ENCODE measurements around the gene STK39. TPM values are rescaled to one million over a fixed set of nuclear protein-coding genes. Genes with fewer than 3 reads are reported as not detected.

The STK39 gene
- total and polyA plus RNA-seq, 2 of the 4 experiments (the other 2 are of a cell fraction) = 11.8 to 16.4 TPM

DNA sequence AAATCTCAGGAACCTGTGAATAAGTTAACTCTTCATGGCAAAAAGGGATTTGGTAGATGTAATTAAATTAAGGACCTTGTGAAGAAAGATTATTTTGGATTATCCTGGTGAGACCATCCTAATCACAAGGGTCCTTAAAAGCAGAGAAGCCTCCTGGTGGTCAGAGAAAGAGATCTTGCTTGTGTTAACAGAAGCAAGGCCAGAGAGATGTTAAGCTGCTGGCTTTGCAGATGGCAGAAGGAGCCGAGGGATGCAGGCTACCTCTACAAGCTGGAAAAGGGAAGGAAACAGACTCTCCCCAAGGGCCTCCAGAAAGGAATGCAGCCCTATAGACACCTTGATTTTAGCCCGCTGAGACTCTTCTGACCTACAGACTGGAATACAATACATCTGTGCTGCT, 197.0 kb downstream of the STK39 start:
- in situ Hi-C loops (cut with MboI; ENCODE audit: low sequenced_read_pairs) (no loop called here), intact Hi-C loops (cut with micrococcal nuclease) (no loop called here), dilution Hi-C loops (cut with HindIII; ENCODE audit: low sequenced_read_pairs, unreplicated experiment) (no loop called here)
- Histone ChIP-seq H4K8ac (ENCODE audit: low read depth in 2 of 2, low read length in 2 of 2) (no peak overlapping the region), H4K91ac (ENCODE audit: insufficient read depth, low read depth, low read length) (no peak overlapping the region), H2BK120ac (ENCODE audit: low read depth, low read length) (no peak overlapping the region), H3K56ac (ENCODE audit: extremely low read depth, insufficient read depth, low read length) (no peak overlapping the region), H3K9ac (ENCODE audit: low read depth, low read length) (no peak overlapping the region), H3K18ac (ENCODE audit: low read depth, low read length) (no peak overlapping the region), H3K9me1 (ENCODE audit: insufficient read depth, low read length) (peaks cover 6% of the 10 kb centered on the region; the same call in 1 of the 2 replicates), H2AFZ (replicated peaks; ENCODE audit: low read length, poor library complexity) (no peak overlapping the region), H3K14ac (replicated peaks; ENCODE audit: low read depth, low read length) (no peak overlapping the region), H2BK5ac (ENCODE audit: low read depth, low read length, poor library complexity, severe bottlenecking) (no peak overlapping the region), H2BK15ac (ENCODE audit: low read depth, low read length) (no peak overlapping the region), H3K36me3 (ENCODE audit: control insufficient read depth, insufficient read depth, low read length) (peaks cover 5% of the 10 kb centered on the region; the same call in 1 of the 2 replicates), H3K4me3 (ENCODE audit: insufficient read depth, low read depth, low read length) (no peak overlapping the region), H3K9me3 (ENCODE audit: control insufficient read depth, insufficient read depth, low read length) (no peaks in the 10 kb centered on the region), H4K5ac (ENCODE audit: low read depth, low read length) (no peak overlapping the region), H3K4me1 (ENCODE audit: control insufficient read depth, insufficient read depth, low read length) (no peaks in the 10 kb centered on the region), H3K4ac (ENCODE audit: low read depth, low read length) (no peak overlapping the region), H2AK9ac (replicated peaks; ENCODE audit: low read depth, low read length, poor library complexity) (no peak overlapping the region), H3K27me3 (ENCODE audit: control insufficient read depth, insufficient read depth, low read length) (no peaks in the 10 kb centered on the region), H4K20me1 (ENCODE audit: insufficient read depth, low read length) (no peaks in the 10 kb centered on the region), H3K79me1 (ENCODE audit: low read depth in 1 of 2, low read length in 2 of 2) (peaks cover 11 to 24% of the 10 kb centered on the region in 2 experiments), H3K27ac (ENCODE audit: insufficient read depth, low read length) (no peak overlapping the region), H3K23ac (ENCODE audit: low read depth, low read length) (no peak overlapping the region), H3K4me2 (ENCODE audit: low read depth, low read length) (no peak overlapping the region), H2AK5ac (ENCODE audit: low read depth, low read length) (no peak overlapping the region), H2BK20ac (ENCODE audit: low read depth, low read length) (no peak overlapping the region)
- no CpG with 5 or more reads among the region's 2 CpGs for WGBS, 2 experiments (ENCODE audit: extremely low coverage in 2 of 2, insufficient read length in 1 of 2)
- ATAC-seq (ENCODE audit: low read depth) (no peak), DNase-seq (no peak)
- CTCF ChIA-PET = interaction anchor here (1.0 kb wide), 1 partner anchor 66 kb away, joined by 3 read pairs; no protein-coding TSS in a partner anchor
- POLR2A ChIA-PET (ENCODE audit: unreplicated experiment) = no interaction called here
- TF ChIP-seq NFE2L2 (IDR thresholded peaks at IDR 0.05; ENCODE audit: low read depth, low read length) = no peak
- TF ChIP-seq RFX5 (IDR thresholded peaks at IDR 0.05; ENCODE audit: low read depth, low read length) = no peak
- no peak for TF ChIP-seq FOS (IDR thresholded peaks at IDR 0.05; ENCODE audit: low read depth, low read length)
- no peak for TF ChIP-seq POLR2A (IDR thresholded peaks at IDR 0.05; ENCODE audit: low read depth, low read length)
- TF ChIP-seq RCOR1 (IDR thresholded peaks at IDR 0.05; ENCODE audit: insufficient replicate concordance, low read length) = no peak
- no peak for TF ChIP-seq MXI1 (IDR thresholded peaks at IDR 0.05; ENCODE audit: borderline replicate concordance, low read depth, low read length)
- TF ChIP-seq, protein P1, sequence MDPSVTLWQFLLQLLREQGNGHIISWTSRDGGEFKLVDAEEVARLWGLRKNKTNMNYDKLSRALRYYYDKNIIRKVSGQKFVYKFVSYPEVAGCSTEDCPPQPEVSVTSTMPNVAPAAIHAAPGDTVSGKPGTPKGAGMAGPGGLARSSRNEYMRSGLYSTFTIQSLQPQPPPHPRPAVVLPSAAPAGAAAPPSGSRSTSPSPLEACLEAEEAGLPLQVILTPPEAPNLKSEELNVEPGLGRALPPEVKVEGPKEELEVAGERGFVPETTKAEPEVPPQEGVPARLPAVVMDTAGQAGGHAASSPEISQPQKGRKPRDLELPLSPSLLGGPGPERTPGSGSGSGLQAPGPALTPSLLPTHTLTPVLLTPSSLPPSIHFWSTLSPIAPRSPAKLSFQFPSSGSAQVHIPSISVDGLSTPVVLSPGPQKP (IDR thresholded peaks at IDR 0.05; ENCODE audit: borderline replicate concordance, low read depth, low read length) = no peak
- TF ChIP-seq, protein P2, sequence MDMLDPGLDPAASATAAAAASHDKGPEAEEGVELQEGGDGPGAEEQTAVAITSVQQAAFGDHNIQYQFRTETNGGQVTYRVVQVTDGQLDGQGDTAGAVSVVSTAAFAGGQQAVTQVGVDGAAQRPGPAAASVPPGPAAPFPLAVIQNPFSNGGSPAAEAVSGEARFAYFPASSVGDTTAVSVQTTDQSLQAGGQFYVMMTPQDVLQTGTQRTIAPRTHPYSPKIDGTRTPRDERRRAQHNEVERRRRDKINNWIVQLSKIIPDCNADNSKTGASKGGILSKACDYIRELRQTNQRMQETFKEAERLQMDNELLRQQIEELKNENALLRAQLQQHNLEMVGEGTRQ (IDR thresholded peaks at IDR 0.05; ENCODE audit: low read depth, low read length) = no peak
- no peak for TF ChIP-seq MAFK (IDR thresholded peaks at IDR 0.05; ENCODE audit: low read depth, low read length)
- no peak for TF ChIP-seq RAD21 (IDR thresholded peaks at IDR 0.05; ENCODE audit: low read length)
- TF ChIP-seq CEBPB (IDR thresholded peaks at IDR 0.05; ENCODE audit: low read depth, low read length) = no peak
- no peak for TF ChIP-seq CHD1 (IDR thresholded peaks at IDR 0.05; ENCODE audit: low read depth, low read length)
- no peak for TF ChIP-seq BHLHE40 (IDR thresholded peaks at IDR 0.05; ENCODE audit: low read depth, low read length)
- no peak for TF ChIP-seq MAZ (IDR thresholded peaks at IDR 0.05; ENCODE audit: borderline replicate concordance, low read depth, low read length)
- TF ChIP-seq SMC3 (IDR thresholded peaks at IDR 0.05; ENCODE audit: low read depth, low read length) = no peak
- TF ChIP-seq, protein P3, sequence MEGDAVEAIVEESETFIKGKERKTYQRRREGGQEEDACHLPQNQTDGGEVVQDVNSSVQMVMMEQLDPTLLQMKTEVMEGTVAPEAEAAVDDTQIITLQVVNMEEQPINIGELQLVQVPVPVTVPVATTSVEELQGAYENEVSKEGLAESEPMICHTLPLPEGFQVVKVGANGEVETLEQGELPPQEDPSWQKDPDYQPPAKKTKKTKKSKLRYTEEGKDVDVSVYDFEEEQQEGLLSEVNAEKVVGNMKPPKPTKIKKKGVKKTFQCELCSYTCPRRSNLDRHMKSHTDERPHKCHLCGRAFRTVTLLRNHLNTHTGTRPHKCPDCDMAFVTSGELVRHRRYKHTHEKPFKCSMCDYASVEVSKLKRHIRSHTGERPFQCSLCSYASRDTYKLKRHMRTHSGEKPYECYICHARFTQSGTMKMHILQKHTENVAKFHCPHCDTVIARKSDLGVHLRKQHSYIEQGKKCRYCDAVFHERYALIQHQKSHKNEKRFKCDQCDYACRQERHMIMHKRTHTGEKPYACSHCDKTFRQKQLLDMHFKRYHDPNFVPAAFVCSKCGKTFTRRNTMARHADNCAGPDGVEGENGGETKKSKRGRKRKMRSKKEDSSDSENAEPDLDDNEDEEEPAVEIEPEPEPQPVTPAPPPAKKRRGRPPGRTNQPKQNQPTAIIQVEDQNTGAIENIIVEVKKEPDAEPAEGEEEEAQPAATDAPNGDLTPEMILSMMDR (conservative IDR thresholded peaks at IDR 0.05; ENCODE audit: low read depth, low read length) = no peak
- no TSS peak for BruUV-seq (replicated peaks)
